ENCODE measurements around the gene LAMC3.
"Not testable (repeated sequence)": the region's sequence is repeated elsewhere in the genome, so short reads cannot be mapped to it uniquely, and the experiment has no call there.

LAMC3 gene

GRCh38 chr9:131028931-131029573, 20.1 kb downstream of the LAMC3 start:
- no peak for DNase-seq (ENCODE audit: low read depth)

GRCh38 chr9:131029574-131029952, 20.6 kb downstream of the LAMC3 start:
- no peak for DNase-seq (ENCODE audit: low read depth)

- DNase-seq (ENCODE audit: low read depth) = no peak
Measured at GRCh38 chr9:131030239-131031004, 21.4 kb downstream of the LAMC3 start.

- no peak for DNase-seq (ENCODE audit: low read depth)
Measured at GRCh38 chr9:131031005-131031641, 22.1 kb downstream of the LAMC3 start.

GRCh38 chr9:131031642-131032005, 22.6 kb downstream of the LAMC3 start:
- no peak for DNase-seq (ENCODE audit: low read depth)

GRCh38 chr9:131032384-131032783, 23.4 kb downstream of the LAMC3 start:
- no peak for DNase-seq (ENCODE audit: low read depth)

GRCh38 chr9:131033269-131034224, 24.6 kb downstream of the LAMC3 start:
- no peak for DNase-seq (ENCODE audit: low read depth)

- DNase-seq (ENCODE audit: low read depth) = no peak
Measured at GRCh38 chr9:131034268-131034667, 25.3 kb downstream of the LAMC3 start.

GRCh38 chr9:131034749-131035148, 25.8 kb downstream of the LAMC3 start:
- DNase-seq (ENCODE audit: low read depth) = not testable (repeated sequence)

- no peak for DNase-seq (ENCODE audit: low read depth)
Measured at GRCh38 chr9:131035548-131035947, 26.6 kb downstream of the LAMC3 start.

GRCh38 chr9:131036071-131036470, 27.1 kb downstream of the LAMC3 start:
- no peak for DNase-seq (ENCODE audit: low read depth)

- no peak for DNase-seq (ENCODE audit: low read depth)
Measured at GRCh38 chr9:131036529-131037334, 27.8 kb downstream of the LAMC3 start.

- DNase-seq (ENCODE audit: low read depth) = no peak
Measured at GRCh38 chr9:131037335-131038255, 28.6 kb downstream of the LAMC3 start.

GRCh38 chr9:131038256-131039128, 29.5 kb downstream of the LAMC3 start:
- DNase-seq (ENCODE audit: low read depth) = no peak

- DNase-seq (ENCODE audit: low read depth) = no peak
Measured at GRCh38 chr9:131039129-131039954, 30.4 kb downstream of the LAMC3 start.

GRCh38 chr9:131042666-131043065, 33.7 kb downstream of the LAMC3 start:
- no peak for DNase-seq (ENCODE audit: low read depth)

GRCh38 chr9:131043087-131043486, 34.1 kb downstream of the LAMC3 start:
- no peak for DNase-seq (ENCODE audit: low read depth)

GRCh38 chr9:131043646-131044045, 34.7 kb downstream of the LAMC3 start:
- DNase-seq (ENCODE audit: low read depth) = no peak
